ENCODE measurements around the gene CD247. TPM values are rescaled to one million over a fixed set of nuclear protein-coding genes. Genes with fewer than 3 reads are reported as not detected.

Gene CD247
- polyA plus RNA-seq, 1 of the 3 experiments (the other 2 are of a cell fraction), result 0.08 TPM

- no peak for DNase-seq
- Histone ChIP-seq H3K4me2 (no peak overlapping the region), H2AFZ (ENCODE audit: low read depth) (no peak overlapping the region), H3K36me3 (replicated peaks in 1 of 2; ENCODE audit: control insufficient read depth in 1 of 2, insufficient read depth in 2 of 2, low read length in 1 of 2) (peaks cover 20 to 47% of the 10 kb centered on the region in 2 experiments), H3K4me3 (ENCODE audit: low read depth in 2 of 2, low read length in 1 of 2) (no peak overlapping the region), H4K20me1 (ENCODE audit: insufficient read depth) (no peaks in the 10 kb centered on the region), H3F3A (replicated peaks; ENCODE audit: insufficient read depth) (peaks cover 5% of the 10 kb centered on the region), H3K9ac (no peak overlapping the region), H3K79me2 (ENCODE audit: insufficient read depth) (no peaks in the 10 kb centered on the region), H3K27me3 (ENCODE audit: insufficient read depth) (no peaks in the 10 kb centered on the region), H3K4me1 (ENCODE audit: control insufficient read depth in 1 of 2, insufficient read depth in 2 of 2, low read depth in 1 of 2, low read length in 1 of 2) (peaks cover 0 to 2% of the 10 kb centered on the region in 2 experiments; a peak in 1 of 4 replicates), H3K9me2 (no peaks in the 10 kb centered on the region), H3K9me3 (no peaks in the 10 kb centered on the region), H3K27ac (ENCODE audit: low read depth in 2 of 2, low read length in 1 of 2) (no peak overlapping the region)
- 86% methylated on average over 5 of the region's 5 CpGs for WGBS (ENCODE audit: low lambda C conversion rate)
- CTCF ChIA-PET, result interaction anchor here (1.5 kb wide), 1 partner anchor 12 kb away, joined by 5 read pairs; no protein-coding TSS in a partner anchor
- POLR2A ChIA-PET, result no interaction called here
- TF ChIP-seq FOXJ3 (CRISPR knock-in tag; IDR thresholded peaks at IDR 0.05) (no peak), RCOR1 (IDR thresholded peaks at IDR 0.05; ENCODE audit: low read length) (no peak), POLR2AphosphoS5 (IDR thresholded peaks at IDR 0.05; ENCODE audit: low read depth, low read length) (no peak), MAX (IDR thresholded peaks at IDR 0.05; ENCODE audit: low read depth) (no peak), NFIC (IDR thresholded peaks at IDR 0.05; ENCODE audit: borderline replicate concordance) (no peak), JUND (IDR thresholded peaks at IDR 0.05) (no peak), CTCF (IDR thresholded peaks at IDR 0.05) (no peak), YY1 (IDR thresholded peaks at IDR 0.05; ENCODE audit: low read depth) (no peak), RFX5 (IDR thresholded peaks at IDR 0.05; ENCODE audit: low read length) (no peak), ELF1 (IDR thresholded peaks at IDR 0.05) (no peak), MXI1 (IDR thresholded peaks at IDR 0.05; ENCODE audit: low read depth, low read length) (no peak), EP300 (IDR thresholded peaks at IDR 0.05; ENCODE audit: borderline replicate concordance in 1 of 2, low read depth in 1 of 2, low read length in 1 of 2) (no peak), EZH2phosphoT487 (IDR thresholded peaks at IDR 0.05; ENCODE audit: borderline replicate concordance, low read depth) (no peak), NRF1 (IDR thresholded peaks at IDR 0.05; ENCODE audit: low read depth, low read length) (no peak)
- TF ChIP-seq, protein P1, sequence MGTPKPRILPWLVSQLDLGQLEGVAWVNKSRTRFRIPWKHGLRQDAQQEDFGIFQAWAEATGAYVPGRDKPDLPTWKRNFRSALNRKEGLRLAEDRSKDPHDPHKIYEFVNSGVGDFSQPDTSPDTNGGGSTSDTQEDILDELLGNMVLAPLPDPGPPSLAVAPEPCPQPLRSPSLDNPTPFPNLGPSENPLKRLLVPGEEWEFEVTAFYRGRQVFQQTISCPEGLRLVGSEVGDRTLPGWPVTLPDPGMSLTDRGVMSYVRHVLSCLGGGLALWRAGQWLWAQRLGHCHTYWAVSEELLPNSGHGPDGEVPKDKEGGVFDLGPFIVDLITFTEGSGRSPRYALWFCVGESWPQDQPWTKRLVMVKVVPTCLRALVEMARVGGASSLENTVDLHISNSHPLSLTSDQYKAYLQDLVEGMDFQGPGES (IDR thresholded peaks at IDR 0.05; ENCODE audit: low read depth, low read length), result no peak
- TF ChIP-seq, protein P2, sequence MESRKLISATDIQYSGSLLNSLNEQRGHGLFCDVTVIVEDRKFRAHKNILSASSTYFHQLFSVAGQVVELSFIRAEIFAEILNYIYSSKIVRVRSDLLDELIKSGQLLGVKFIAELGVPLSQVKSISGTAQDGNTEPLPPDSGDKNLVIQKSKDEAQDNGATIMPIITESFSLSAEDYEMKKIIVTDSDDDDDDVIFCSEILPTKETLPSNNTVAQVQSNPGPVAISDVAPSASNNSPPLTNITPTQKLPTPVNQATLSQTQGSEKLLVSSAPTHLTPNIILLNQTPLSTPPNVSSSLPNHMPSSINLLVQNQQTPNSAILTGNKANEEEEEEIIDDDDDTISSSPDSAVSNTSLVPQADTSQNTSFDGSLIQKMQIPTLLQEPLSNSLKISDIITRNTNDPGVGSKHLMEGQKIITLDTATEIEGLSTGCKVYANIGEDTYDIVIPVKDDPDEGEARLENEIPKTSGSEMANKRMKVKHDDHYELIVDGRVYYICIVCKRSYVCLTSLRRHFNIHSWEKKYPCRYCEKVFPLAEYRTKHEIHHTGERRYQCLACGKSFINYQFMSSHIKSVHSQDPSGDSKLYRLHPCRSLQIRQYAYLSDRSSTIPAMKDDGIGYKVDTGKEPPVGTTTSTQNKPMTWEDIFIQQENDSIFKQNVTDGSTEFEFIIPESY (IDR thresholded peaks at IDR 0.05; ENCODE audit: borderline replicate concordance, low read depth), result no peak
- TF ChIP-seq, protein P3, sequence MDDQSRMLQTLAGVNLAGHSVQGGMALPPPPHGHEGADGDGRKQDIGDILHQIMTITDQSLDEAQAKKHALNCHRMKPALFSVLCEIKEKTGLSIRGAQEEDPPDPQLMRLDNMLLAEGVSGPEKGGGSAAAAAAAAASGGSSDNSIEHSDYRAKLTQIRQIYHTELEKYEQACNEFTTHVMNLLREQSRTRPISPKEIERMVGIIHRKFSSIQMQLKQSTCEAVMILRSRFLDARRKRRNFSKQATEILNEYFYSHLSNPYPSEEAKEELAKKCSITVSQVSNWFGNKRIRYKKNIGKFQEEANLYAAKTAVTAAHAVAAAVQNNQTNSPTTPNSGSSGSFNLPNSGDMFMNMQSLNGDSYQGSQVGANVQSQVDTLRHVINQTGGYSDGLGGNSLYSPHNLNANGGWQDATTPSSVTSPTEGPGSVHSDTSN (IDR thresholded peaks at IDR 0.05), result no peak
- TF ChIP-seq, protein P4, sequence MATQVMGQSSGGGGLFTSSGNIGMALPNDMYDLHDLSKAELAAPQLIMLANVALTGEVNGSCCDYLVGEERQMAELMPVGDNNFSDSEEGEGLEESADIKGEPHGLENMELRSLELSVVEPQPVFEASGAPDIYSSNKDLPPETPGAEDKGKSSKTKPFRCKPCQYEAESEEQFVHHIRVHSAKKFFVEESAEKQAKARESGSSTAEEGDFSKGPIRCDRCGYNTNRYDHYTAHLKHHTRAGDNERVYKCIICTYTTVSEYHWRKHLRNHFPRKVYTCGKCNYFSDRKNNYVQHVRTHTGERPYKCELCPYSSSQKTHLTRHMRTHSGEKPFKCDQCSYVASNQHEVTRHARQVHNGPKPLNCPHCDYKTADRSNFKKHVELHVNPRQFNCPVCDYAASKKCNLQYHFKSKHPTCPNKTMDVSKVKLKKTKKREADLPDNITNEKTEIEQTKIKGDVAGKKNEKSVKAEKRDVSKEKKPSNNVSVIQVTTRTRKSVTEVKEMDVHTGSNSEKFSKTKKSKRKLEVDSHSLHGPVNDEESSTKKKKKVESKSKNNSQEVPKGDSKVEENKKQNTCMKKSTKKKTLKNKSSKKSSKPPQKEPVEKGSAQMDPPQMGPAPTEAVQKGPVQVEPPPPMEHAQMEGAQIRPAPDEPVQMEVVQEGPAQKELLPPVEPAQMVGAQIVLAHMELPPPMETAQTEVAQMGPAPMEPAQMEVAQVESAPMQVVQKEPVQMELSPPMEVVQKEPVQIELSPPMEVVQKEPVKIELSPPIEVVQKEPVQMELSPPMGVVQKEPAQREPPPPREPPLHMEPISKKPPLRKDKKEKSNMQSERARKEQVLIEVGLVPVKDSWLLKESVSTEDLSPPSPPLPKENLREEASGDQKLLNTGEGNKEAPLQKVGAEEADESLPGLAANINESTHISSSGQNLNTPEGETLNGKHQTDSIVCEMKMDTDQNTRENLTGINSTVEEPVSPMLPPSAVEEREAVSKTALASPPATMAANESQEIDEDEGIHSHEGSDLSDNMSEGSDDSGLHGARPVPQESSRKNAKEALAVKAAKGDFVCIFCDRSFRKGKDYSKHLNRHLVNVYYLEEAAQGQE (IDR thresholded peaks at IDR 0.05; ENCODE audit: low read depth, low read length), result no peak
These were observed 105.4 kb downstream of the CD247 start for GRCh38 chr1:167412920-167413319.

Data from SK-N-SH (cell line).